Measurements from ENCODE around the gene SNAPC5.
A peak's percentile ranks its signal among the peaks of the same experiment; 100 is the strongest.
"Not testable (repeated sequence)": the region's sequence is repeated elsewhere in the genome, so short reads cannot be mapped to it uniquely, and the experiment has no call there.

The SNAPC5 gene

GRCh38 chr15:66476535-66476934, 21.0 kb downstream of the SNAPC5 start:
- Mint-ChIP-seq H3K27me3 (no peaks in the 10 kb centered on the region), H3K4me1 (peaks cover 16% of the 10 kb centered on the region), H3K9me3 (no peaks in the 10 kb centered on the region), H3K27ac (peak overlapping the region; percentile 64), H3K36me3 (peaks cover 29% of the 10 kb centered on the region), H3K4me3 (no peak overlapping the region)
- no peak for ATAC-seq

GRCh38 chr15:66474963-66475362, 22.6 kb downstream of the SNAPC5 start:
- peak overlapping the region; percentile 64 for H3K27ac Mint-ChIP-seq
- peaks cover 31% of the 10 kb centered on the region for H3K4me1 Mint-ChIP-seq
- H3K4me3 Mint-ChIP-seq = no peak overlapping the region
- peaks cover 22% of the 10 kb centered on the region for H3K36me3 Mint-ChIP-seq
- no peak for ATAC-seq
- H3K9me3 Mint-ChIP-seq = no peaks in the 10 kb centered on the region
- no peaks in the 10 kb centered on the region for H3K27me3 Mint-ChIP-seq

- no peaks in the 10 kb centered on the region for H3K27me3 Mint-ChIP-seq
- no peak for ATAC-seq
- H3K36me3 Mint-ChIP-seq = peaks cover 18% of the 10 kb centered on the region
- peak overlapping the region; percentile 15 for H3K27ac Mint-ChIP-seq
- no peaks in the 10 kb centered on the region for H3K9me3 Mint-ChIP-seq
- H3K4me1 Mint-ChIP-seq = peaks cover 31% of the 10 kb centered on the region
- H3K4me3 Mint-ChIP-seq = no peak overlapping the region
Observed at GRCh38 chr15:66474135-66474534, 23.4 kb downstream of the SNAPC5 start.

GRCh38 chr15:66472176-66472999, 25.2 kb downstream of the SNAPC5 start:
- Mint-ChIP-seq H3K9me3 (no peaks in the 10 kb centered on the region), H3K4me3 (peak overlapping the region; percentile 38), H3K27me3 (no peaks in the 10 kb centered on the region), H3K27ac (peak overlapping the region; percentile 81), H3K36me3 (peaks cover 18% of the 10 kb centered on the region), H3K4me1 (peaks cover 31% of the 10 kb centered on the region)
- peak; percentile 90 for ATAC-seq

GRCh38 chr15:66470825-66471224, 26.7 kb downstream of the SNAPC5 start:
- not testable (repeated sequence) for ATAC-seq, H3K27me3 Mint-ChIP-seq, H3K9me3 Mint-ChIP-seq, H3K4me3 Mint-ChIP-seq, H3K27ac Mint-ChIP-seq
- Mint-ChIP-seq H3K36me3 (peaks cover 18% of the 10 kb centered on the region), H3K4me1 (peaks cover 22% of the 10 kb centered on the region)

GRCh38 chr15:66467162-66468040, 30.2 kb downstream of the SNAPC5 start:
- ATAC-seq, H3K4me3 Mint-ChIP-seq, H3K27ac Mint-ChIP-seq, H3K27me3 Mint-ChIP-seq, H3K9me3 Mint-ChIP-seq: not testable (repeated sequence)
- Mint-ChIP-seq H3K36me3 (peaks cover 36% of the 10 kb centered on the region), H3K4me1 (peaks cover 24% of the 10 kb centered on the region)

- not testable (repeated sequence) for ATAC-seq, H3K27me3 Mint-ChIP-seq, H3K4me3 Mint-ChIP-seq, H3K9me3 Mint-ChIP-seq, H3K4me1 Mint-ChIP-seq
- Mint-ChIP-seq H3K27ac (peak overlapping the region; percentile 37), H3K36me3 (peaks cover 42% of the 10 kb centered on the region)
Observed at GRCh38 chr15:66465294-66465693, 32.3 kb downstream of the SNAPC5 start.

- Mint-ChIP-seq H3K27ac (no peak overlapping the region), H3K27me3 (no peaks in the 10 kb centered on the region), H3K9me3 (peaks cover 3% of the 10 kb centered on the region), H3K36me3 (peaks cover 46% of the 10 kb centered on the region), H3K4me1 (peaks cover 5% of the 10 kb centered on the region), H3K4me3 (no peak overlapping the region)
- no peak for ATAC-seq
Observed at GRCh38 chr15:66462627-66463026, 34.9 kb downstream of the SNAPC5 start.

GRCh38 chr15:66461917-66462316, 35.6 kb downstream of the SNAPC5 start:
- peaks cover 5% of the 10 kb centered on the region for H3K4me1 Mint-ChIP-seq
- no peak overlapping the region for H3K27ac Mint-ChIP-seq
- peaks cover 46% of the 10 kb centered on the region for H3K36me3 Mint-ChIP-seq
- no peak overlapping the region for H3K4me3 Mint-ChIP-seq
- H3K9me3 Mint-ChIP-seq = peaks cover 3% of the 10 kb centered on the region
- no peaks in the 10 kb centered on the region for H3K27me3 Mint-ChIP-seq
- no peak for ATAC-seq

- H3K9me3 Mint-ChIP-seq, H3K27ac Mint-ChIP-seq, H3K4me3 Mint-ChIP-seq, ATAC-seq, H3K27me3 Mint-ChIP-seq, H3K4me1 Mint-ChIP-seq: not testable (repeated sequence)
- H3K36me3 Mint-ChIP-seq = peaks cover 46% of the 10 kb centered on the region
Observed at GRCh38 chr15:66461294-66461693, 36.3 kb downstream of the SNAPC5 start.

GRCh38 chr15:66459818-66460615, 37.5 kb downstream of the SNAPC5 start:
- ATAC-seq = no peak
- Mint-ChIP-seq H3K27ac (no peak overlapping the region), H3K27me3 (no peaks in the 10 kb centered on the region), H3K4me3 (no peak overlapping the region), H3K4me1 (no peaks in the 10 kb centered on the region), H3K36me3 (peaks cover 39% of the 10 kb centered on the region), H3K9me3 (peaks cover 3% of the 10 kb centered on the region)

GRCh38 chr15:66456211-66456610, 41.4 kb downstream of the SNAPC5 start:
- Mint-ChIP-seq H3K9me3 (no peaks in the 10 kb centered on the region), H3K27me3 (no peaks in the 10 kb centered on the region), H3K36me3 (peaks cover 26% of the 10 kb centered on the region), H3K4me3 (no peak overlapping the region), H3K4me1 (no peaks in the 10 kb centered on the region), H3K27ac (no peak overlapping the region)
- no peak for ATAC-seq

GRCh38 chr15:66454143-66454542, 43.4 kb downstream of the SNAPC5 start:
- peaks cover 21% of the 10 kb centered on the region for H3K36me3 Mint-ChIP-seq
- no peak for ATAC-seq
- no peak overlapping the region for H3K27ac Mint-ChIP-seq
- H3K27me3 Mint-ChIP-seq = no peaks in the 10 kb centered on the region
- no peak overlapping the region for H3K4me3 Mint-ChIP-seq
- no peaks in the 10 kb centered on the region for H3K9me3 Mint-ChIP-seq
- no peaks in the 10 kb centered on the region for H3K4me1 Mint-ChIP-seq

GRCh38 chr15:66452971-66453580, 44.5 kb downstream of the SNAPC5 start:
- Mint-ChIP-seq H3K27me3 (no peaks in the 10 kb centered on the region), H3K9me3 (no peaks in the 10 kb centered on the region), H3K4me1 (no peaks in the 10 kb centered on the region), H3K27ac (no peak overlapping the region), H3K4me3 (no peak overlapping the region), H3K36me3 (peaks cover 26% of the 10 kb centered on the region)
- ATAC-seq = no peak

- Mint-ChIP-seq H3K4me3 (no peak overlapping the region), H3K4me1 (no peaks in the 10 kb centered on the region), H3K27me3 (no peaks in the 10 kb centered on the region), H3K27ac (no peak overlapping the region), H3K36me3 (peaks cover 32% of the 10 kb centered on the region), H3K9me3 (no peaks in the 10 kb centered on the region)
- ATAC-seq = no peak
Observed at GRCh38 chr15:66452420-66452819, 45.1 kb downstream of the SNAPC5 start.

Measured in stimulated activated memory B cell treated with anti-CD40 and anti-IgM and Interleukin-4, amounts not matched to agents 10 μg/mL and 1 μg/mL and 100 μg/mL, for 72 hours (primary cell).